ENCODE data around the gene LHX8.
"Not testable (repeated sequence)": the region's sequence is repeated elsewhere in the genome, so short reads cannot be mapped to it uniquely, and the experiment has no call there.

Gene LHX8

DNA sequence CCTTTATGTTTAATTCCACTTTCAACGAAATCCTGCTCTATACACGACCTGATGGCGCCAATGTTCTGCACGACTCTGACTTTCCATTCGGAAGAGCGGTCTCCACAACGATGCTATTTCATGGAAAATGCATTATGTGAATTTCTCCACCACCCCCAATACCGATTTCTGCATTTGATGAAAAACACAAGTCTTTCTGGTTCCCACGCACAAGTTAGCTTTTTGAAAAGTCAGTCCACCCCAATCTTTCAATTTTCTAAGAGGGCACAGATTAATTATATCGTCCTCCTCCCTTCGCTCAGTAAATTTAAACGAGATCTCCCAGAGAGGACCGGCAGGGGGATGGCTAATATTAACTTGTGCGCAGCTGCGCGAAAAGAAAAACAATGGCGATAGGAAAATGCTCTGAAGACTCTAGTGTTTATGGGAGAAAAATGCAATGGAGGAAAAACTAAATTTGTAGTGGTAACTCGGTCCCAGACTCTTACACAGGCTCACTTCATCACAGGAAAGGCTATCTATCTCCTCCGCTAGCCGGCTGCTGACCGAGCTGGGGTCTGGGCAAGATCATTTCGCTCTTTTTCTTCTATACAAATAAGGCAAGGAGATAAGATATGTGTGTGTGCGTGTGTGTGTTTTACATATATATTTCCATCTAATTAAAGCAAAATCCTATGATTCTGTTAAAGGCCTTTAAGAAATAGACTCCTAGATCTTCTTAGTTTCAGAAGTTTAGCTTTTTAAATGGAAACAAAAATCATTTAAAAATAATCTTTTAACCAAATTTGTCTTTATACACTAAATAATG is 1.2 kb upstream of the LHX8 start:
- no peak for DNase-seq

DNA sequence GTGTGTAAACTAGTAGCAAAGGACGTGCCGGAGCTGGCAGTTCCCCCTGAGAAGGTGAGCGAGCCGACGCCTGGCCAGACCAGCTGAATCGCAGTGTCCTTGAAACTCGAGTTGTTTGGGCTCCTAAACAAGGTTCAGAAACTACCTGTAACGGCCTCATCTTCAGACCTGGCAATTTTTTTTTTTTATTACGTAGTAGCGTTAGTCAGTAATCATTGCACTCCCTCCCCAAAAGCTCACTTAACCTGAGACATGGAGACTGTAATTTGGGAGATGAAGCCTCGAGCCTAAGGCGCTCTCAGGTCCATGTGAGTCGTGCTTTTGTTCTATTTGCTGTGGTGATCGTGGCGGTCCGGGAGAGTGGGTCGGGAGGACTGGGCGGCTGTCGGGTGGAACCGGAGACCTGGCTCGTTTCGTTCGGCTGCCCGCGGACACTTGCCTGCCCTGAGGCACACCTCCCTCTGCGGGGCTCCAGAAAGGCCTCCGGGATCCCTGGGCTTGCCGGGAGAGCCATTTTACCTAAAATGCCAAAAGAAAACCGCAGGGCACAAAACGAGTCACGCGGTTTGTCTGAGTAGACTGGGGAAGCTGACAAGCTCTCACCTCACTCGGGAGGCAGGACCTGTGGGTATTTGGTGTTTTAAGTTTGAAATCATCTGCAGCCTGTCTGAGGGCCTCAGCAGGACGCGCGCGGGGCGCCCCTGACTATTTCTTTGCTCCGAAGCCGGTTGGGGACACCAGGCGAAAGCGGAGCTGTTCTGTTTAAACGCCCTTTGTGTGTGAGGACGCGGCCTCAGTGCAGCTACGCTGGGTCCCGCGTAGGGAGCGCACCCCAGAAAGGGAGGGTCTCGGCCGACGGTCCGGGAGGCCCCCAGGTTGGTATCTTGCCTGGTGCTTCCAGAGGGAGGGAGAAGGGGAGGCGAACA is 722 bp downstream of the LHX8 start:
- no peak for DNase-seq

GRCh38 chr1:75135573-75136194 is 1.5 kb downstream of the LHX8 start:
- no peak for DNase-seq

- no peak for DNase-seq
Measured at GRCh38 chr1:75136195-75136815, 2.1 kb downstream of the LHX8 start.

DNA sequence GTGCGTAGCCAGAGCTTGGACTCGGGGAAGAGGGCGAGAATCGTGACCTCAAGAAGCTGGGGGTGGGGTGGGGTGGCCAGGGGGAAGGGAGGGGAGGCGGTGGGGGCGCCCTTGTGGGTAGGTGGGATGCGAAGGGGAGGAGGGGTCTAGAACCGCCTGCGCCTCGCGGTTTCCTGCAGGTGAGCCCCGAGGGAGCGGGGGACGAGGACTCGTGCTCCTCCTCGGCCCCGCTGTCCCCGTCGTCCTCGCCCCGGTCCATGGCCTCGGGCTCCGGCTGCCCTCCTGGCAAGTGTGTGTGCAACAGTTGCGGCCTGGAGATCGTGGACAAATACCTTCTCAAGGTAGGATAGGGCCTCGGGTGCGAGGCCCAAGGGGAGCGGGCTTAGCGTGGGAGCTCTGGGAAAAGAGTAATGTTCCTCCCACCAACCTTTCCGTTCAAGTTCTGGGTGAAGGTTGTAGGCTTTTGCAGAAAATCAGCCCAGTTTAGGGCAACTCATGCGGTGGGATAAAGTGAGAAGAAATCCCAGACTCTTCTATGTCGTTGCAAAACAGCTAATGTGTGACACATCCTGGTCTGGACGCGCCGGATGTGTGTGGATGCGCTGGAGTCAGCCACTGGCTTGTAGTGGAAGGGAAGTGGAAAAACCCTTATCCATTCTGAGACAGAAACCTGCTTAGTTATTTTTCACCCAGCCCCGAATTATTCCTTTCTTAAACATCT is 2.9 kb downstream of the LHX8 start:
- DNase-seq, result no peak

GRCh38 chr1:75152092-75152491 is 17.9 kb downstream of the LHX8 start:
- DNase-seq, result no peak

DNA sequence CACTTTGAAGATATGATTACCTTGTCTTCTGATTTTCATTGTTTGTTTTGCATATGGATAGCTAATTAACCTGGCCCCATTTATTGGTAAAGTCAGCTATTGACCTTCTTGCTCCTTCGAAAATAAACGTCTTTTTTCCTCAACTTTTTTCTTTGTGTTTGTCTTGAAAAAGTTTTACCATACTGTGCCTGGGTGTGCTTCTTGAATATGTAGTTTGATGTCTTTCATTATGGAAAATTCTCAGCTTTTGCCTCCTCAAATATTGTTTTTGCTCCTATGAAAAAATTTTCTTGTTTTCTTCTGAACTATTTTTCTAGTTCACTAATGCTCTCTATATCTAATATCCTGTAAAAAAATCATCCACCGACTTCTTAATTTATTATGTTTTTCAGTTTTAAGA is 25.0 kb downstream of the LHX8 start:
- no peak for DNase-seq

GRCh38 chr1:75165264-75165663 is 31.1 kb downstream of the LHX8 start:
- DNase-seq, result no peak

- DNase-seq, result no peak
Measured at GRCh38 chr1:75166821-75167220, 32.6 kb downstream of the LHX8 start.

GRCh38 chr1:75170011-75170410 is 35.8 kb downstream of the LHX8 start:
- no peak for DNase-seq

- no peak for DNase-seq
Measured at GRCh38 chr1:75170981-75171380, 36.8 kb downstream of the LHX8 start.

DNA sequence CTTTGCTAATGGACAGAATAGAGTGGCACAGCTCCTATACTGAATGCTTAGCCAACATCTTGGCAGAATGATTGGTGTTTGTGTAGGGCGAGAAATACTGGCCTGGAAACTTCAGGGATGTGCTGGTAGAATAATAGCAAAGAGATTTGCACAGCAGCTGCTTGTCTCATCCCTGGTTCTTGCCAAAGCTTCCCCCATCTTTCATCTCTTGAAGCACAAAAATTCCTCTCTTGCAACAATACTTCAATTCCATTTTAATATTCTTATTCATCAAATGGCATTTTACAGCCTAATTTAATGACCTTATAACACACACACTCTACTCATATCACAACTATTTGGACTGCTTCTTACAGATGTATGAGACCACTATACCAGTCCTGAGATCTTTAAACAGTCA is 37.7 kb downstream of the LHX8 start:
- DNase-seq, result no peak

- DNase-seq, result no peak
Measured at GRCh38 chr1:75172556-75172955, 38.4 kb downstream of the LHX8 start.

DNA sequence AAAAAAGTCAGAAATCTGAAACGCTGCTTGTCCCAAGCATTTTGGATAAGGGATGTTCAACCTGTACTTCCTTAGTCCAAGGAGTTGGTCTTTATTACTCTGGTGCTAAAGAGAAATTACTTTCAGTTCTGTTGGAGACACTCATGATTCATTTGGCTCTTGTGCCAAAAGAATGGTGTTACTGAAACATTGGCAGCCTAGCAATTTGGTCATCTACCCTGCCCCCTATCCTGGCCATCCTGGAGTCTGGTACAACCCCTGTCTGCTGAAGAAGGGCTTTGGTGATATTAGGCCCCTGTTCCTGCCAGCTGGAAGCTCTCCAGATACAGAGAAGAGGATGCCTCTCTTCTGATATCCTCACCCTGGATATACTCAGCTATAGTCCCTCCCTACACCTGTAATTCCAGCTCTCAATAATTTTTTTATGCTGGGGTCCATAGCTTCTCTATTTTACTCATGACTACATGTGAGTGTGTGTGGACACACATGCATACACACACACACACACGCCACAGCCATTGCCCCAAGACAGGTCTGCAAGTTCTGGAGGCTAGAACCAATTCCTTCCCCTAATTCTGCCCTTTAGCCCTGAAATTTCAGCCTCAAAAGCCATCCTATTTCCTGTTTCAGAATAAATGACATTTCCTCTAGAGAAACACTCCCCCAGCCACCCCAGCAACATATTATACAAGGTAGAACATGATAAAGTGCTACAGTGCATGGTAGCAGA is 40.0 kb downstream of the LHX8 start:
- DNase-seq, result no peak

GRCh38 chr1:75181214-75181955 is 47.2 kb downstream of the LHX8 start:
- not testable (repeated sequence) for DNase-seq

GRCh38 chr1:75188892-75189291 is 54.7 kb downstream of the LHX8 start:
- no peak for DNase-seq

DNA sequence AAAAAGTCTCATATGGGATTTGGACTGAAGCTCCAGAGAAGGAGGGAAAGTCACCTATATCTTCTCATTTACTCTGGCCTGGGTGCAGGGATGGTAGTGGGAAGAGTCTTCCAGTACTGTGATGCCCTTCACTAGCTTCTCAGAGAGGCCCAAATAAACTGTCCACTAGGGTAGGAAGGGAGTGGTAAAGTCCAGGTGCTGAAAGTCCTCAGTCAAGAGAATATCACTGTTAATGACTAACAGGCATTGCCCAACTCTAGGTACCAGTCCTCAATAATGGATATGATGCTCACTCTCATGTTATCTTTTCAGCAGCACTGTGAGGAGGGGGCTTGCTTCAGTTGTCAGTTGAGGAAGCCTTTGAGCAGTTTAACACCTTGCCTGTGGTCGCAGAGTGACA is 64.0 kb downstream of the LHX8 start:
- no peak for DNase-seq

GRCh38 chr1:75198761-75199160 is 64.6 kb downstream of the LHX8 start:
- no peak for DNase-seq

- no peak for DNase-seq
Measured at GRCh38 chr1:75202751-75203150, 68.6 kb downstream of the LHX8 start.

- no peak for DNase-seq
Measured at GRCh38 chr1:75203415-75204277, 69.5 kb downstream of the LHX8 start.
